ENCODE measurements around the gene GABARAP.
A peak's percentile ranks its signal among the peaks of the same experiment; 100 is the strongest.

The GABARAP gene

DNA sequence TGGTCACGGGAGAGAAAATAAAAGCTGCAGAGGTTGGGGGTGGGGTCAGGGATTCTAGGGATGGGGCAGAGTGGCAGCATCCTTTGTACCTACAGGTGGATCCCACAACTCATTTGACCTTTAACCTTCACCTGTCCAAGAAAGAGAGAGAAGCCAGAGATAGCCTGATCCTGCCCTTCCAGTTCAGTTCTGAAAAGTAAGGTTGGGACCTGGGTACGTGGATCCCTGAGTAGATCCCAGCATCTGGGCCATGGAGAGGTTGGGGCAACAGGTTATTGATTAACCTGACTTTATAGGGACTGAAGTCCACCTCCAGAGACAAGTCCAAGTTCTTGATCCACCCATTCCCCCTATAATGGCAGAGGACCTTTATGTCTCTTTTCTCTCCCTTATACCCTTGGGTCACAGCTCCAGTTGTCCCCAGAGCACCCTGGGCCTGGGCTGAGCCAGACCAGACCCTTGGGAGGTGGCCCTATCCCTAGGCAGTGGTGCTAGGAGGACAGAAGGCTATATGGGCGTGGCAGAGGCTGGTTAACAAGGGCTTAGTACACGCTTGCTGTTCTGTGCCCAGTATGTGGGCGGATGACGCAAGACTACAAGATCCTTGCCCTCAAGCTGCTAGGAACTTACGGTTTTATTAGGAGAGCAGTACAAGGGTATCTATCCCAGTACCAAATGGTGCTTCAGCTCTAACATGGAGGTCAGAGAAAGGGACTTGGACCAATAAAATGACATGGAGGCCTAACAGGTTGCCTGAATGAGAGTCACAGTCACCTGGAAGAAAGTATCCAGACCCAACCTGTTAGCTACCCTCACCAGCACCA is 16.7 kb upstream of the GABARAP start:
- H3K4me3 ChIP-seq (ENCODE audit: low read depth, low read length) = no peak overlapping the region
- H3K27me3 ChIP-seq (ENCODE audit: control insufficient read depth, insufficient read depth, low read length) = no peaks in the 10 kb centered on the region
- peaks cover 4% of the 10 kb centered on the region for H3K4me1 ChIP-seq (ENCODE audit: control insufficient read depth, insufficient read depth, low read length)
- H3K36me3 ChIP-seq (ENCODE audit: control insufficient read depth, insufficient read depth, low read length) = peaks cover 24% of the 10 kb centered on the region
- H3K9ac ChIP-seq (ENCODE audit: low read depth, low read length) = no peak overlapping the region
- no peaks in the 10 kb centered on the region for H3K9me3 ChIP-seq (ENCODE audit: control insufficient read depth, insufficient read depth, low read length)

DNA sequence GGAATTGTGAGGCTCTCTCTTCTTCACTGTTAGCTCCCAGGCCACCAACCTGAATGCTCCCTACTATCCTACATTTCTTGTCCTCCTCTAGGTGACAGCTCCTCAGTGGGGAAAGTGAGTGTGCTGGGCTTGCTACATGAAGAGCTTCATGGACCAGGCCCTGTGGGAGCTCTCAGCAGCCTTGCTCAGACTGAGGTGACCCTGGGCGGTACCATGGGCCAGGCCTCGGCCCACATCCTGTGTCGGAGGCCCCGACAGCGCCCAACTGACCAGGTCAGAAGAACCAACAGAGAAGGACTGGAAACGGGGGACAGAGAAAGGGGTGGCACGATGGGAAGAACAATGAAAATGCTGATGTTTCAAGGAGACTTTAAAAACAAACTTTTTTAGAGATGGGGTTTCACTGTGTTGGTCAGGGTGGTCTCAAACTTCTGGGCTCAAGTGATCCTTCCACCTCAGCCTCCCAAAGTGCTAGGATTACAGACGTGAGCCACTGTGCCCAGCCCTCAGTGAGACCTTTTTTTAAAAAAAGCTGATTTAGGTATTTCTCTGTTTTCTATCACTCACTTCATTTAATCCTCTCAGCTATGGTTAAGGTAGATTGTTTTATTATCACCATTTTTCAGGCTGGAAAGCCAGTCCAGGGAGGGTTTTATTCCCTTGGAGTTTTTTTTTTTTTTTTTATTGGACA is 14.7 kb upstream of the GABARAP start:
- peaks cover 24% of the 10 kb centered on the region for H3K36me3 ChIP-seq (ENCODE audit: control insufficient read depth, insufficient read depth, low read length)

DNA sequence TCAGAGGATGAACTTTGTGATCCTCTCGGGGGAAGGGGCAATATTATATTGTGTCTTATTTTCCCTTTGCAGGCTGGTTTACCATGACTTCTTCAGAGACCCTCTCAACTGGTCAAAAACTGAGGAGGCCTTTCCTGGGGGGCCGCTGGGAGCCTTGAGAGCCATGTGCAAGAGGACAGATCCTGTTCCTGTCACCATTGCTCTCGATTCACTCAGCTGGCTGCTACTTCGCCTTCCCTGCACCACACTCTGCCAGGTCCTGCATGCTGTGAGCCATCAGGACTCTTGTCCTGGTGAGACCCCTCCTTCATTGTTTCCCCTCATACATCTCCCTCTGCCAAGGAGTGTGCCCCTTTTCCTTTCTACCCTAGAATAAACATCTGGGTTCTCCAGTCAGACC is 12.3 kb upstream of the GABARAP start:
- peaks cover 7% of the 10 kb centered on the region for H3K4me1 ChIP-seq (ENCODE audit: control insufficient read depth, insufficient read depth, low read length)
- H3K9me3 ChIP-seq (ENCODE audit: control insufficient read depth, insufficient read depth, low read length) = no peaks in the 10 kb centered on the region
- H3K27me3 ChIP-seq (ENCODE audit: control insufficient read depth, insufficient read depth, low read length) = no peaks in the 10 kb centered on the region
- peaks cover 17% of the 10 kb centered on the region for H3K36me3 ChIP-seq (ENCODE audit: control insufficient read depth, insufficient read depth, low read length)
- H3K4me3 ChIP-seq (ENCODE audit: low read depth, low read length) = no peak overlapping the region
- H3K9ac ChIP-seq (ENCODE audit: low read depth, low read length) = no peak overlapping the region

More for the DNA sequence above, 14.7 kb upstream of the GABARAP start:
- peaks cover 7% of the 10 kb centered on the region for H3K4me1 ChIP-seq (ENCODE audit: control insufficient read depth, insufficient read depth, low read length)
- no peak overlapping the region for H3K9ac ChIP-seq (ENCODE audit: low read depth, low read length)
- H3K4me3 ChIP-seq (ENCODE audit: low read depth, low read length) = no peak overlapping the region
- no peaks in the 10 kb centered on the region for H3K9me3 ChIP-seq (ENCODE audit: control insufficient read depth, insufficient read depth, low read length)
- no peaks in the 10 kb centered on the region for H3K27me3 ChIP-seq (ENCODE audit: control insufficient read depth, insufficient read depth, low read length)

DNA sequence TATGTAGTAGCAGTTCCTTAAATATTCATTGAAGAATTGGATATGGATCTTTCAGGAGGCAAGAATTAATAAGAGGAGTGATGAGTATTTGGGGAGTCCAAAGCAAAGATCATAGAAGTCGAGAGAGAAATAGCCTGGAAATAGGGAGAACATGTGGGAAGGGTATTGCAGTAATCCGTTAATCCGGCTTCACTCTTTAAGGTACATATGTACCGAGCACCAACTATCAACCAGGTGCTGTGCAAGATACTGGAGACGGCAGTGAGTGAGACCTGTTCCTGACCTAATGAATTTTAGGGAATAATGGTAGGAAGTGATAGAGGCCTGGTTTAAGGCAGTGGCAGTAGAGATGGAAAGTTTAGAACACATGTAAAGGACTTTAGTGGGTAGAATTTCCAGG is 10.8 kb upstream of the GABARAP start:
- H3K36me3 ChIP-seq (ENCODE audit: control insufficient read depth, insufficient read depth, low read length) = peaks cover 8% of the 10 kb centered on the region
- no peaks in the 10 kb centered on the region for H3K9me3 ChIP-seq (ENCODE audit: control insufficient read depth, insufficient read depth, low read length)
- peak overlapping the region; percentile 90 for H3K9ac ChIP-seq (ENCODE audit: low read depth, low read length)
- H3K27me3 ChIP-seq (ENCODE audit: control insufficient read depth, insufficient read depth, low read length) = no peaks in the 10 kb centered on the region
- H3K4me1 ChIP-seq (ENCODE audit: control insufficient read depth, insufficient read depth, low read length) = peaks cover 7% of the 10 kb centered on the region
- peak overlapping the region; percentile 92 for H3K4me3 ChIP-seq (ENCODE audit: low read depth, low read length)

DNA sequence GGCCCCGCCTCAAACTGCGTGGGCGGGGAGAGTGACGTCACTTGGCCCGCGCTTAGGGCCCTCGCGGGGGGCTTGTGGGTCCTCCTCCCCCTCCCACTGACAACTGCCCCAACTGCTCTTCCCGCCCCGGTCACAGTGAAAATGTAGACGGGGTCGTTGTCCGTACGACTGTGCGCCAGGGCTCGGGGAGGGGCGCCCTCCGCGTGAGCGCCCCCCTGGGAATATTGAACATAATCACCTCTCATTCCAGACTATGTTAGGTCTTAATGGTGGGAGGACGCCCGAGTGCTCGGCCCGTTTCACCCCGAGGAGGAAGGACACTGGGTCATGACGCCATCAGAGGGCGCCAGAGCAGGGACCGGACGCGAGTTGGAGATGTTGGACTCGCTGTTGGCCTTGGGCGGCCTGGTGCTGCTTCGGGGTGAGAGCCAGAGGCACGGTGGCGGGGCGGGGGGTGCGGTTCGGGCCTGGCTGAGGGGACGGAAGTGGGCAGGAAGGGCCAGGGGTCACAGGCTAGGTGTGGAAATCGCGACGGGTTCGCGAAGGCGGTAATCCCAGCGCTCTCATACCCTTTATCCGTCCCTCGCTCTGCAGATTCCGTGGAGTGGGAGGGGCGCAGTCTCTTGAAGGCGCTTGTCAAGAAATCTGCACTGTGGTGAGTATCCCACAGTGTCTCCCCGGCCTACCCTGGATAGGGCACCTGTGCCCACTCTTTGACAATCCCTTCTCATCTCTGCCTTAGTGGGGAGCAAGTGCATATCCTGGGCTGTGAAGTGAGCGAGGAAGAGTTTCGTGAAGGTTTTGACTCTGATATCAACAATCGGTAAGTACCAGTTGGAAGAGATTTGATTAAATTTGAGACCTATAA is 10.2 kb upstream of the GABARAP start, which contains the start of gene ELP5:
ELP5 (plus strand) TSS at position 40 of the 868 bp plus-strand sequence; CDS start at position 376, 336 bp downstream.
- no peaks in the 10 kb centered on the region for H3K9me3 ChIP-seq (ENCODE audit: control insufficient read depth, insufficient read depth, low read length)
- H3K9ac ChIP-seq (ENCODE audit: low read depth, low read length) = peak within 1 kb of the TSS; percentile 90
- peaks cover 7% of the 10 kb centered on the region for H3K4me1 ChIP-seq (ENCODE audit: control insufficient read depth, insufficient read depth, low read length)
- H3K36me3 ChIP-seq (ENCODE audit: control insufficient read depth, insufficient read depth, low read length) = peaks cover 5% of the 10 kb centered on the region
- H3K27me3 ChIP-seq (ENCODE audit: control insufficient read depth, insufficient read depth, low read length) = no peaks in the 10 kb centered on the region
- H3K4me3 ChIP-seq (ENCODE audit: low read depth, low read length) = peak within 1 kb of the TSS; percentile 92

DNA sequence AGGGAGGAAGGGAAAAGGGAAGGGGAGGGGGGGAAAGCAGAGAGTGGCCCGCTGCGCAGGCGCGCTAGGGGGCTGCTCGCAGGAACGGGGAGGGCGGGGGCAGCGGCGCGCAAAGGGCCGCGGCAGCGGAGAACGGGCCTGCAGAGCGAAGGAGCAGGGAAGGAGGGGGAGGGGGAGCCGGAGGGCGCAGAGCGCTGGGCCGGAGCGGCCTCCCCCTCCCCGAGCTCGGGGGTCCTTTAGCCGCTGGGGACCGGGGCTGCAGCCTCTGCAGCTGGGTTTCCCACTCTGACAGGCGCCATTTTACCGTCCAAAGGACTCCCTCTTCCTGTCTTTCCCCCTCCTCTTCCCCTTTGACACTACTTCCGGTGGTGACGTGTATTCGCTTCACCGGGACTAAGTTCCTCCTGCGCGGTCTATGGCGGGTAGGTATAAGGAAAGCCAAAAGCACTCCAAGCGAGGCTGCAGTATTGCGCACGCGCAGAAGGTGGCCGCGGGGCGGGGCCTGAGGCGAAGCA is 9.5 kb upstream of the GABARAP start, which contains the start of gene CTDNEP1:
CTDNEP1 (minus strand) TSS at position 74 of the 515 bp plus-strand sequence. CDS start 438 bp downstream, outside the sequence.
- H3K36me3 ChIP-seq (ENCODE audit: control insufficient read depth, insufficient read depth, low read length) = peaks cover 3% of the 10 kb centered on the region
- peaks cover 7% of the 10 kb centered on the region for H3K4me1 ChIP-seq (ENCODE audit: control insufficient read depth, insufficient read depth, low read length)
- peak within 1 kb of the TSS; percentile 90 for H3K9ac ChIP-seq (ENCODE audit: low read depth, low read length)
- no peaks in the 10 kb centered on the region for H3K9me3 ChIP-seq (ENCODE audit: control insufficient read depth, insufficient read depth, low read length)
- no peaks in the 10 kb centered on the region for H3K27me3 ChIP-seq (ENCODE audit: control insufficient read depth, insufficient read depth, low read length)
- peak within 1 kb of the TSS; percentile 92 for H3K4me3 ChIP-seq (ENCODE audit: low read depth, low read length)

DNA sequence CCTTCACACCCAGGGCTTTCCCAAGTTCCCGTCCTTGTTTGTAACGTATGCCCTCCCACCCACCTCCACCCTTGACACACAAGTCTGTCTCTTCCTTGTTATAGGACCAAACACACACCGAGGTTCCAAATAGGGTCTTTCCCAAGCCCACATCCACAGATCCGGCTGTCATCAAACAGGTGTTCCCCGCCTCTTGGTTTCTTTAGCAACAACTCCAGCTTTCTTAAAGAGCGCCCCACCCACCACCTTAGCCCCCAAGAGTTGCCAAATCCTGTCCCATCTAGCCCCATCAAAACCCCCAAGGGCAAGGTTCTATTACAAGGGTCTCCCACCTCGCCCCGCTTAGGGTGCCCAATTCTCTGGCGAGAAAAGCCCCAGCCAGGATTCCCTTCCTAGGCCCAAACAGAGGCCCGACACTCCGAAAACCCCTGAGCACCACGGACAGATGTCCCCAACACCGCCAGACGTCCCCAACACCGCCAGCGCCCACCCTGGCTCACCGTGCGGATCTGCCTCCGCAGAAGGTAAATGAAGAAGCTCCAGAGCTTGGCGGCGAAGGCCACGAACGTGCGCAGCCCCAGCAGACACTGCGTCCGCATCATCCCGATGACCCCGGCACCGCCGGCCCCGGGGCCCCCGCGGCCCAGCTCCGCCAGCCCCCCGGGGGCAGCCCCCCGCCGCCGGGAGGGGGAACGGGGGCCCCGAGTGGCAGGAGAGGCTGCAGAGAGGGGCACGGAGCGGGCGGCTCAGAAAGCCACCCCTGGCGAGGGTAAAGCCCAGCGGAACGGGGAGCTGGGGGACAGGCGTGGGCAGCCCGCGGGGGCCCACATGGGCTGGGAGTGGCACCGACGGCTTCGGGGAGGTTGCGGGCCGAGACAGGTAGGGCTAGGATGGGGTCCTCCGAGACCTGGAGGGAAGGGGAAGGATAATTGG is 8.7 kb upstream of the GABARAP start:
- Histone ChIP-seq H3K4me3 (ENCODE audit: low read depth, low read length) (peak overlapping the region; percentile 92), H3K9ac (ENCODE audit: low read depth, low read length) (peak overlapping the region; percentile 67), H3K4me1 (ENCODE audit: control insufficient read depth, insufficient read depth, low read length) (peaks cover 7% of the 10 kb centered on the region), H3K36me3 (ENCODE audit: control insufficient read depth, insufficient read depth, low read length) (peaks cover 5% of the 10 kb centered on the region), H3K9me3 (ENCODE audit: control insufficient read depth, insufficient read depth, low read length) (no peaks in the 10 kb centered on the region), H3K27me3 (ENCODE audit: control insufficient read depth, insufficient read depth, low read length) (no peaks in the 10 kb centered on the region)

DNA sequence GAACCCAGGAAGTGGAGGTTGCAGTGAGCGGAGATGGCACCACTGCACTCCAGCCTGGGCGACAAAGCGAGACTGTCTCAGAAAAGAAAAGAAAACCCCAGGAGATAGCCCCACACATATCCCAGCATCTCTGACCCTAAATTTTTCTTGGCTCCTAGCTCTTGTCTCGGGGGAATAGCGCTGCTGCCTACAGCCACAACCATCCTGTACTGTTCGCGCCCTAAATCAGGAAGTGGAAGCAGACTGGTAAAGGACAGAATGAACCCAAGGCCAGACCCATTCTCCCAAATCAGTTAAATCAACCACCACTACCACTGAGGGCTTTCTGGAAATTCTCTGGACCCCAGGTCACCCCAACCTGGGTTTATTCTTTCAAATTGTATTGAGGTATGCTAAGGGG is 7.6 kb upstream of the GABARAP start:
- peaks cover 7% of the 10 kb centered on the region for H3K4me1 ChIP-seq (ENCODE audit: control insufficient read depth, insufficient read depth, low read length)
- H3K27me3 ChIP-seq (ENCODE audit: control insufficient read depth, insufficient read depth, low read length) = no peaks in the 10 kb centered on the region
- no peaks in the 10 kb centered on the region for H3K9me3 ChIP-seq (ENCODE audit: control insufficient read depth, insufficient read depth, low read length)
- H3K4me3 ChIP-seq (ENCODE audit: low read depth, low read length) = peak overlapping the region; percentile 92
- H3K9ac ChIP-seq (ENCODE audit: low read depth, low read length) = peak overlapping the region; percentile 67
- peaks cover 5% of the 10 kb centered on the region for H3K36me3 ChIP-seq (ENCODE audit: control insufficient read depth, insufficient read depth, low read length)

DNA sequence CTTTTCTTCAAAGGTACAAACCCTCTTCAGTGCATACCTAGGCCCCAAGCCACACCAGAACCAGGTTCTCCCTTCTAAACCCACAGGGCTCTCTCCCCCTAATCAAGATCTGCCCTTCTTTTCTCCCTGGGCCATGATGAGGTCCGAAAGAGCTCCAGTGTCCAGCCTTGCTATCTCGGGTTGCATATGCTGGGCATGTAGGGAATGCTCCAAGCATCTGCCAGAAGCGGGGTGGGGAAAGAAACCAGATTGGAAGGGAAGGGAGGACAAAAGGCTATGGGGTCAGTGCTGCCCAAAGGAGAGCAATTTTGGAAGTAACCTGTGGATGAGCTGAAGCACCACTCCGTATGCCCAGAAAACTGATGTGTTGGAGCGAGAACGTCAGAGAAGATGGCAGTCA is 7.0 kb upstream of the GABARAP start:
- Histone ChIP-seq H3K27me3 (ENCODE audit: control insufficient read depth, insufficient read depth, low read length) (no peaks in the 10 kb centered on the region), H3K36me3 (ENCODE audit: control insufficient read depth, insufficient read depth, low read length) (peaks cover 8% of the 10 kb centered on the region), H3K4me3 (ENCODE audit: low read depth, low read length) (no peak overlapping the region), H3K4me1 (ENCODE audit: control insufficient read depth, insufficient read depth, low read length) (peaks cover 7% of the 10 kb centered on the region), H3K9ac (ENCODE audit: low read depth, low read length) (no peak overlapping the region), H3K9me3 (ENCODE audit: control insufficient read depth, insufficient read depth, low read length) (no peaks in the 10 kb centered on the region)

DNA sequence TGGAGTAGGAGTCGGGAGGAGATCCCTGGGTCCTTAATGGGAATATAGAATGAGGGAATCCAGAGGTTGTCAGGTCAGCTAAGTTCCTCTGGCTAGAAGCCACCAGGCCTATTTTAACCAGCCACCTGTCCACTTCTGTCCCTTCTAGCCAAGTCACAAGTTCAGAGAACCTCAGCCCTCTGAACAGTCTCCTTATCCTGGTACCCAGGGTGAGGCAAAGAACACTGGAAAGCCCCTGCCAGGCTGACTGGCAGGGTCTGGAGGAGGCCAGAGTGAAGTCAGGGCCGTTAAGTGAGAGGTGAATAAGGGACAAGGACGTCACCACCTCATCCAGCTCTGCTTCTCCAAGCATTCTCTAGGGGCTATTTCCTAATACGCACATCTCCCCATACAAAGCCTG is 6.5 kb upstream of the GABARAP start:
- peaks cover 7% of the 10 kb centered on the region for H3K4me1 ChIP-seq (ENCODE audit: control insufficient read depth, insufficient read depth, low read length)
- H3K9me3 ChIP-seq (ENCODE audit: control insufficient read depth, insufficient read depth, low read length) = no peaks in the 10 kb centered on the region
- H3K9ac ChIP-seq (ENCODE audit: low read depth, low read length) = no peak overlapping the region
- no peak overlapping the region for H3K4me3 ChIP-seq (ENCODE audit: low read depth, low read length)
- H3K27me3 ChIP-seq (ENCODE audit: control insufficient read depth, insufficient read depth, low read length) = no peaks in the 10 kb centered on the region
- peaks cover 11% of the 10 kb centered on the region for H3K36me3 ChIP-seq (ENCODE audit: control insufficient read depth, insufficient read depth, low read length)
